Neural cell (in vitro differentiated cells): ENCODE results near the gene SNX27. TPM values are rescaled to one million over a fixed set of nuclear protein-coding genes. Genes with fewer than 3 reads are reported as not detected.

Experiments
- H2AFZ ChIP-seq: fragments of 200-600, 300-800 bp; sonication (generic), shearing (Covaris generic); 2 replicates; pipeline ENCODE4 v1.6.0; 2014; ENCODE audit warnings: low read depth, mild to moderate bottlenecking, antibody characterized with exemption, low read length, moderate library complexity
- H3F3A ChIP-seq: fragments of 200-600 bp; shearing (Covaris generic); 2 replicates; pipeline ENCODE4 v1.6.1; 2016; ENCODE audit warnings: mild to moderate bottlenecking, moderate library complexity, mixed read lengths, antibody characterized with exemption, low read length; ENCODE audit not compliant: insufficient read depth, poor library complexity, severe bottlenecking
- H3K27ac ChIP-seq: fragments of 200-600, 300-800 bp; sonication (generic), shearing (Covaris generic); 2 replicates; pipeline ENCODE4 v1.5.1; 2014; ENCODE audit warnings: mild to moderate bottlenecking, low read length, moderate library complexity
- H3K27me3 ChIP-seq: fragments of 300-800, 200-600 bp; sonication (generic), shearing (Covaris generic); 2 replicates; pipeline ENCODE4 v1.6.0; 2014; ENCODE audit warnings: mild to moderate bottlenecking, low read depth, low read length, moderate library complexity; ENCODE audit not compliant: insufficient read depth
- H3K36me3 ChIP-seq: fragments of 300-800, 200-600 bp; sonication (generic), shearing (Covaris generic); 2 replicates; pipeline ENCODE4 v1.5.1; 2014; ENCODE audit warnings: mild to moderate bottlenecking, antibody characterized with exemption, low read length, moderate library complexity; ENCODE audit not compliant: insufficient read depth
- H3K4me2 ChIP-seq: fragments of 300-800, 200-600 bp; sonication (generic), shearing (Covaris generic); 2 replicates; pipeline ENCODE4 v1.6.0; 2014; ENCODE audit warnings: mild to moderate bottlenecking, low read length
- H3K4me3 ChIP-seq: fragments of 300-800, 200-600 bp; sonication (generic), shearing (Covaris generic); 2 replicates; pipeline ENCODE4 v1.5.1; 2014; ENCODE audit warnings: mild to moderate bottlenecking, low read length, moderate library complexity
- H3K79me2 ChIP-seq: fragments of 200-600 bp; shearing (Covaris generic); replicated peaks from 2 replicates; pipeline ENCODE4 v1.6.0; 2014; ENCODE audit warnings: mild to moderate bottlenecking, low read length, moderate library complexity; ENCODE audit not compliant: insufficient read depth
- H3K9ac ChIP-seq: fragments of 300-800, 200-600 bp; sonication (generic), shearing (Covaris generic); 2 replicates; pipeline ENCODE4 v1.6.1; 2016; ENCODE audit warnings: mild to moderate bottlenecking, low read length, mixed read lengths
- H3K9me2 ChIP-seq: fragments of 200-600 bp; shearing (Covaris generic); 2 replicates; pipeline ENCODE4 v1.6.1; 2016; ENCODE audit warnings: mild to moderate bottlenecking, low read length, mixed read lengths; ENCODE audit not compliant: insufficient read depth
- H3K9me3 ChIP-seq: fragments of 200-600, 300-800 bp; sonication (generic), shearing (Covaris generic); 2 replicates; pipeline ENCODE4 v1.6.1; 2016; ENCODE audit warnings: mild to moderate bottlenecking, mixed run types, low read length, moderate library complexity, mixed read lengths
- H4K20me1 ChIP-seq: fragments of 200-600 bp; shearing (Covaris generic); 2 replicates; pipeline ENCODE4 v1.6.1; 2016; ENCODE audit warnings: mild to moderate bottlenecking, mixed run types; ENCODE audit not compliant: insufficient read depth
- EP300 ChIP-seq: fragments of 450-650 bp; conservative IDR thresholded peaks from 2 replicates; pipeline ENCODE4 v1.6.1; 2014; ENCODE audit warnings: antibody characterized with exemption, mild to moderate bottlenecking, moderate library complexity; ENCODE audit not compliant: poor library complexity, severe bottlenecking
- EZH2 ChIP-seq: fragments of 200-600, 300-800 bp; shearing (Covaris generic), sonication (generic); IDR thresholded peaks from 2 replicates; pipeline ENCODE4 v1.6.1; 2014; ENCODE audit warnings: antibody characterized with exemption, low read length, borderline replicate concordance, mild to moderate bottlenecking; ENCODE audit not compliant: insufficient read depth, poor library complexity, severe bottlenecking
- MXI1 ChIP-seq: fragments of 450-650 bp; conservative IDR thresholded peaks from 2 replicates; pipeline ENCODE4 v1.6.1; 2014; ENCODE audit warnings: antibody characterized with exemption, mild to moderate bottlenecking; ENCODE audit not compliant: poor library complexity, severe bottlenecking
- POLR2AphosphoS5 ChIP-seq: IDR thresholded peaks from 2 replicates; pipeline ENCODE4 v1.6.1; 2012
- RAD21 ChIP-seq: fragments of 450-650 bp; conservative IDR thresholded peaks from 2 replicates; pipeline ENCODE4 v1.6.1; 2014; ENCODE audit warnings: antibody characterized with exemption, mild to moderate bottlenecking, moderate library complexity
- REST ChIP-seq: IDR thresholded peaks from 2 replicates; pipeline ENCODE4 v1.6.1; 2012; ENCODE audit warnings: borderline replicate concordance
- SMC3 ChIP-seq: fragments of 450-650 bp; conservative IDR thresholded peaks from 2 replicates; pipeline ENCODE4 v1.6.1; 2014; ENCODE audit warnings: antibody characterized with exemption, mild to moderate bottlenecking, moderate library complexity; ENCODE audit not compliant: poor library complexity
- TAF1 ChIP-seq: IDR thresholded peaks from 2 replicates; pipeline ENCODE4 v1.6.1; 2012; ENCODE audit warnings: low read depth
- polyA plus RNA-seq: library from polyadenylated mRNA; depleted of rRNA; stranded (reverse); fragments of >200 nt; gene quantifications from 2 replicates; pipeline ENCODE4 v1.2.3, GENCODE V29; 2014
- TF ChIP-seq, protein P1 (sequence below): fragments of 450-650 bp; IDR thresholded peaks from 2 replicates; pipeline ENCODE4 v1.5.1; 2014; ENCODE audit warnings: antibody characterized with exemption, mild to moderate bottlenecking, moderate library complexity; ENCODE audit not compliant: poor library complexity, severe bottlenecking

The SNX27 gene
- polyA plus RNA-seq, 1 donor from 2014 or later = 30.2 TPM

DNA sequence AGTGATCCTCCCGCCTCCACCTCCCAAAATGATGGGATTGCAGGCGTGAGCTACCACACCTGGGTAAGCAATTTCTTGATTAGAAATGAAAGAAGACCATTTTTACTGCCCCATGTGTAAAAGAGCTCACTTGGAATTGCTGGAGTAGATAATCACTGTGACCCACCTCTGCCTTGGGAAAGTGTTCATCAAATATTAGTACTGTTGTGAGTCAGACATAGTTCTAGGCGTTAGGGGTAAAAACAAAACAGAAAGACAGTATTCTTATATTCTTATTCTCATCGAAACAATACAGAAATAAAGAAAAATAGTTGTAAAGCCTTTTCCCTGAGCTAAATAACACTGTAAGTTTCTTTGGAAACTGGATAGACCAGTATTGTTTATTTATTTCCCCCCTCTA lies 68.5 kb downstream of the SNX27 start:
- H4K20me1 ChIP-seq = no peaks in the 10 kb centered on the region
- H3K9ac ChIP-seq = no peak overlapping the region
- no peak overlapping the region for H3K4me3 ChIP-seq
- no peaks in the 10 kb centered on the region for H3K79me2 ChIP-seq
- H3K27me3 ChIP-seq = no peaks in the 10 kb centered on the region
- H3F3A ChIP-seq = no peaks in the 10 kb centered on the region
- H3K4me2 ChIP-seq = no peak overlapping the region
- no peak for TF ChIP-seq REST
- TF ChIP-seq, protein P1, sequence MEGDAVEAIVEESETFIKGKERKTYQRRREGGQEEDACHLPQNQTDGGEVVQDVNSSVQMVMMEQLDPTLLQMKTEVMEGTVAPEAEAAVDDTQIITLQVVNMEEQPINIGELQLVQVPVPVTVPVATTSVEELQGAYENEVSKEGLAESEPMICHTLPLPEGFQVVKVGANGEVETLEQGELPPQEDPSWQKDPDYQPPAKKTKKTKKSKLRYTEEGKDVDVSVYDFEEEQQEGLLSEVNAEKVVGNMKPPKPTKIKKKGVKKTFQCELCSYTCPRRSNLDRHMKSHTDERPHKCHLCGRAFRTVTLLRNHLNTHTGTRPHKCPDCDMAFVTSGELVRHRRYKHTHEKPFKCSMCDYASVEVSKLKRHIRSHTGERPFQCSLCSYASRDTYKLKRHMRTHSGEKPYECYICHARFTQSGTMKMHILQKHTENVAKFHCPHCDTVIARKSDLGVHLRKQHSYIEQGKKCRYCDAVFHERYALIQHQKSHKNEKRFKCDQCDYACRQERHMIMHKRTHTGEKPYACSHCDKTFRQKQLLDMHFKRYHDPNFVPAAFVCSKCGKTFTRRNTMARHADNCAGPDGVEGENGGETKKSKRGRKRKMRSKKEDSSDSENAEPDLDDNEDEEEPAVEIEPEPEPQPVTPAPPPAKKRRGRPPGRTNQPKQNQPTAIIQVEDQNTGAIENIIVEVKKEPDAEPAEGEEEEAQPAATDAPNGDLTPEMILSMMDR = no peak
- TF ChIP-seq EP300 = no peak
- TF ChIP-seq EZH2 = no peak
- no peak for TF ChIP-seq TAF1
- no peak overlapping the region for H2AFZ ChIP-seq
- no peaks in the 10 kb centered on the region for H3K9me3 ChIP-seq
- no peaks in the 10 kb centered on the region for H3K36me3 ChIP-seq
- no peaks in the 10 kb centered on the region for H3K9me2 ChIP-seq
- no peak overlapping the region for H3K27ac ChIP-seq

DNA sequence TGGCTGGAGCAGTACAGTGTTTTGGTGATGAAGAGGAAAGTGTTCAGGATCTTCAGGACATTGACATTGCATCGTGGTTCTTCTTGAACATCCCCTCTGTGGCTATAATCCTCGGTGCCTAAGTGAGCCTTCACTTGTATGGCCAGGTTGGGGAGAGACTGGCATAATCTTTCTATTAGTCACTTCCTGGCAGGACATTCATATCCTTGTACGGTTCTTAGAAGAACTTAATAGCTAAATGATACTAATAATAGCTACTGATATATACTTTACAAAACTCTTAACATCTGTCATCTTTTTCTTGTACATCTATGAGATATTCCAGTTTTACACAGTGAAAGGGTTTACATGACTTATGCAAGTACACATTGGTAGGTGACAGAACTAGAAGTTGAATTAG lies 69.0 kb downstream of the SNX27 start:
- Histone ChIP-seq H3K79me2 (no peaks in the 10 kb centered on the region), H3K27me3 (no peaks in the 10 kb centered on the region), H3K9me2 (no peaks in the 10 kb centered on the region), H3F3A (no peaks in the 10 kb centered on the region), H4K20me1 (no peaks in the 10 kb centered on the region), H3K4me3 (no peak overlapping the region), H2AFZ (no peak overlapping the region), H3K4me2 (no peak overlapping the region), H3K36me3 (no peaks in the 10 kb centered on the region), H3K27ac (no peak overlapping the region), H3K9ac (no peak overlapping the region), H3K9me3 (no peaks in the 10 kb centered on the region)
- TF ChIP-seq EZH2 = no peak
- no peak for TF ChIP-seq RAD21
- no peak for TF ChIP-seq SMC3
- TF ChIP-seq TAF1 = no peak
- no peak for TF ChIP-seq EP300

GRCh38 chr1:151681923-151682322 lies 70.1 kb downstream of the SNX27 start:
- Histone ChIP-seq H3K27ac (no peak overlapping the region), H3K9me3 (no peaks in the 10 kb centered on the region), H3K4me2 (no peak overlapping the region), H3K27me3 (no peaks in the 10 kb centered on the region), H4K20me1 (no peaks in the 10 kb centered on the region), H3K9me2 (no peaks in the 10 kb centered on the region), H3K4me3 (no peak overlapping the region), H3F3A (no peaks in the 10 kb centered on the region), H3K79me2 (no peaks in the 10 kb centered on the region), H3K9ac (no peak overlapping the region), H3K36me3 (no peaks in the 10 kb centered on the region), H2AFZ (no peak overlapping the region)
- no peak for TF ChIP-seq EZH2
- TF ChIP-seq SMC3 = no peak
- no peak for TF ChIP-seq MXI1
- TF ChIP-seq REST = no peak
- no peak for TF ChIP-seq EP300
- no peak for TF ChIP-seq POLR2AphosphoS5
- TF ChIP-seq TAF1 = no peak
- TF ChIP-seq, protein P1 = no peak
- TF ChIP-seq RAD21 = no peak
